HCEC 1CT (cell line): ENCODE measurements around the gene CLCN2.

Experiments
- DNase-seq: peaks from one replicate; pipeline ENCODE4 v3.0.0-alpha.2; 2017

Gene CLCN2

GRCh38 chr3:184380627-184381260 lies 19.3 kb upstream of the CLCN2 start:
- no peak for DNase-seq

GRCh38 chr3:184380185-184380626 lies 18.8 kb upstream of the CLCN2 start:
- DNase-seq: peak; percentile 9

- DNase-seq: no peak
These were observed 18.2 kb upstream of the CLCN2 start, which contains the start of gene CHRD for GRCh38 chr3:184379358-184380184. Gene CHRD, plus strand, starts transcription at chr3:184380054. Its CDS starts 265 bp downstream, at chr3:184380319.

- no peak for DNase-seq
These were observed 17.4 kb upstream of the CLCN2 start for GRCh38 chr3:184378651-184379357.

GRCh38 chr3:184377882-184378445 lies 16.6 kb upstream of the CLCN2 start, which contains the start of gene THPO:
Gene THPO, minus strand, starts transcription at chr3:184378207. Its CDS starts 1,948 bp downstream, at chr3:184376259.
- DNase-seq: no peak

- DNase-seq: no peak
These were observed 16.0 kb upstream of the CLCN2 start for GRCh38 chr3:184377374-184377773.

GRCh38 chr3:184375747-184376461 lies 14.5 kb upstream of the CLCN2 start:
- DNase-seq: no peak

- DNase-seq: peak; percentile 27
These were observed 12.0 kb upstream of the CLCN2 start for GRCh38 chr3:184373422-184373821.

GRCh38 chr3:184372911-184373310 lies 11.5 kb upstream of the CLCN2 start:
- no peak for DNase-seq

GRCh38 chr3:184372296-184372821 lies 11.0 kb upstream of the CLCN2 start:
- DNase-seq: no peak

- DNase-seq: peak; percentile 83
These were observed 10.2 kb upstream of the CLCN2 start for GRCh38 chr3:184371570-184372018.

- peak; percentile 8 for DNase-seq
These were observed 7.3 kb upstream of the CLCN2 start for GRCh38 chr3:184368586-184369183.

GRCh38 chr3:184368116-184368515 lies 6.7 kb upstream of the CLCN2 start:
- no peak for DNase-seq

- no peak for DNase-seq
These were observed 5.3 kb upstream of the CLCN2 start for GRCh38 chr3:184366619-184367289.

- peak; percentile 98 for DNase-seq
These were observed 1.5 kb upstream of the CLCN2 start for GRCh38 chr3:184362668-184363546.

GRCh38 chr3:184361932-184362667 lies 695 bp upstream of the CLCN2 start:
- DNase-seq: peak; percentile 57

GRCh38 chr3:184360929-184361531 lies 375 bp downstream of the CLCN2 start:
- DNase-seq: no peak

- DNase-seq: no peak
These were observed 1.1 kb downstream of the CLCN2 start for GRCh38 chr3:184360070-184360928.
